K562 (cell line): ENCODE measurements around the gene SLC66A3.

ENCODE experiments used
- FOSL1 ChIP-seq: fragments of 200-800 bp; sonication (Bioruptor generic); conservative IDR thresholded peaks from 2 replicates; pipeline ENCODE4 v1.6.1; 2016; ENCODE audit warnings: missing genetic modification characterization, missing compliant biosample characterization
- GABPB1 ChIP-seq: sonication (generic); formaldehyde crosslinking; IDR thresholded peaks from 2 replicates; pipeline ENCODE4 v1.8.0; 2022; ENCODE audit warnings: mild to moderate bottlenecking, missing genetic modification reagents
- GTF2E2 ChIP-seq: fragments of 200-800 bp; sonication (Bioruptor generic); IDR thresholded peaks from 2 replicates; pipeline ENCODE4 v1.6.1; 2016; ENCODE audit warnings: missing genetic modification characterization, missing compliant biosample characterization
- GTF2F1 ChIP-seq: IDR thresholded peaks from 2 replicates; pipeline ENCODE4 v1.6.1; 2011; ENCODE audit warnings: low read depth, low read length, improper control_type of control experiment
- HOMEZ ChIP-seq: fragments of 250-450 bp; sonication (Bioruptor Pico); IDR thresholded peaks from 2 replicates; pipeline ENCODE4 v1.4.0; 2020; ENCODE audit warnings: mild to moderate bottlenecking, moderate library complexity
- MED1 ChIP-seq: sonication (generic); formaldehyde crosslinking; IDR thresholded peaks from 2 replicates; pipeline ENCODE4 v1.8.1; 2023; ENCODE audit warnings: missing genetic modification reagents, borderline replicate concordance
- NR0B1 ChIP-seq: fragments of 450-650 bp; IDR thresholded peaks from one replicate; pipeline ENCODE4 v1.6.1; 2018; ENCODE audit warnings: mild to moderate bottlenecking, moderate library complexity; ENCODE audit not compliant: partially characterized antibody
- RNF2 ChIP-seq: sonication (generic); IDR thresholded peaks from 2 replicates; pipeline ENCODE4 v1.6.1; 2016
- SP1 ChIP-seq: sonication (generic); formaldehyde crosslinking; IDR thresholded peaks from 2 replicates; pipeline ENCODE4 v1.8.1; 2022; ENCODE audit warnings: mild to moderate bottlenecking, missing genetic modification reagents
- ZNF253 ChIP-seq: fragments of 250-450 bp; sonication (Bioruptor Pico); conservative IDR thresholded peaks from 2 replicates; pipeline ENCODE4 v1.6.1; 2021; ENCODE audit warnings: mild to moderate bottlenecking
- TF ChIP-seq, protein P1 (sequence below), 2 experiments: IDR thresholded peaks; 2 replicates each; pipeline ENCODE4 v1.6.1; 2011; ENCODE audit warnings: borderline replicate concordance in 1 of 2, control low read depth in 1 of 2, low read depth in 1 of 2, low read length in 1 of 2, mild to moderate bottlenecking in 1 of 2, mixed read lengths in 1 of 2, moderate library complexity in 1 of 2; ENCODE audit not compliant: insufficient read depth in 1 of 2, insufficient read length in 1 of 2, poor library complexity in 1 of 2, severe bottlenecking in 1 of 2; ENCODE audit errors: extremely low read depth in 1 of 2
- TF ChIP-seq, protein P2 (sequence below): fragments of 250-450 bp; sonication (Bioruptor Pico); IDR thresholded peaks from 2 replicates; pipeline ENCODE4 v1.8.0; 2021; ENCODE audit warnings: borderline replicate concordance, mild to moderate bottlenecking, moderate library complexity; ENCODE audit not compliant: poor library complexity, severe bottlenecking
- TF ChIP-seq, protein P3 (sequence below), 3 experiments: IDR thresholded peaks in 2 of 3; conservative IDR thresholded peaks in 1 of 3; 2 replicates each; pipeline ENCODE4 v1.5.1; 2011 to 2012; ENCODE audit warnings: low read length in 3 of 3, mild to moderate bottlenecking in 3 of 3, control low read depth in 2 of 3, improper control_type of control experiment in 1 of 3, inconsistent platforms in 1 of 3, low read depth in 1 of 3, mixed read lengths in 1 of 3, moderate library complexity in 1 of 3; ENCODE audit not compliant: insufficient read depth in 2 of 3

- no peak for TF ChIP-seq GABPB1 (CRISPR knock-in tag)
- no peak for TF ChIP-seq RNF2
- TF ChIP-seq SP1: no peak
- TF ChIP-seq, protein P1, sequence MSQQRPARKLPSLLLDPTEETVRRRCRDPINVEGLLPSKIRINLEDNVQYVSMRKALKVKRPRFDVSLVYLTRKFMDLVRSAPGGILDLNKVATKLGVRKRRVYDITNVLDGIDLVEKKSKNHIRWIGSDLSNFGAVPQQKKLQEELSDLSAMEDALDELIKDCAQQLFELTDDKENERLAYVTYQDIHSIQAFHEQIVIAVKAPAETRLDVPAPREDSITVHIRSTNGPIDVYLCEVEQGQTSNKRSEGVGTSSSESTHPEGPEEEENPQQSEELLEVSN (IDR thresholded peaks at IDR 0.05; ENCODE audit: borderline replicate concordance in 1 of 2, extremely low read depth in 1 of 2, insufficient read depth in 1 of 2, insufficient read length in 1 of 2, low read depth in 1 of 2, low read length in 1 of 2, poor library complexity in 1 of 2, severe bottlenecking in 1 of 2): no peak
- TF ChIP-seq, protein P2, sequence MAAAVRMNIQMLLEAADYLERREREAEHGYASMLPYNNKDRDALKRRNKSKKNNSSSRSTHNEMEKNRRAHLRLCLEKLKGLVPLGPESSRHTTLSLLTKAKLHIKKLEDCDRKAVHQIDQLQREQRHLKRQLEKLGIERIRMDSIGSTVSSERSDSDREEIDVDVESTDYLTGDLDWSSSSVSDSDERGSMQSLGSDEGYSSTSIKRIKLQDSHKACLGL (CRISPR knock-in tag): no peak
- TF ChIP-seq, protein P3, sequence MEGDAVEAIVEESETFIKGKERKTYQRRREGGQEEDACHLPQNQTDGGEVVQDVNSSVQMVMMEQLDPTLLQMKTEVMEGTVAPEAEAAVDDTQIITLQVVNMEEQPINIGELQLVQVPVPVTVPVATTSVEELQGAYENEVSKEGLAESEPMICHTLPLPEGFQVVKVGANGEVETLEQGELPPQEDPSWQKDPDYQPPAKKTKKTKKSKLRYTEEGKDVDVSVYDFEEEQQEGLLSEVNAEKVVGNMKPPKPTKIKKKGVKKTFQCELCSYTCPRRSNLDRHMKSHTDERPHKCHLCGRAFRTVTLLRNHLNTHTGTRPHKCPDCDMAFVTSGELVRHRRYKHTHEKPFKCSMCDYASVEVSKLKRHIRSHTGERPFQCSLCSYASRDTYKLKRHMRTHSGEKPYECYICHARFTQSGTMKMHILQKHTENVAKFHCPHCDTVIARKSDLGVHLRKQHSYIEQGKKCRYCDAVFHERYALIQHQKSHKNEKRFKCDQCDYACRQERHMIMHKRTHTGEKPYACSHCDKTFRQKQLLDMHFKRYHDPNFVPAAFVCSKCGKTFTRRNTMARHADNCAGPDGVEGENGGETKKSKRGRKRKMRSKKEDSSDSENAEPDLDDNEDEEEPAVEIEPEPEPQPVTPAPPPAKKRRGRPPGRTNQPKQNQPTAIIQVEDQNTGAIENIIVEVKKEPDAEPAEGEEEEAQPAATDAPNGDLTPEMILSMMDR (IDR thresholded peaks at IDR 0.05 in 2 of 3, conservative IDR thresholded peaks at IDR 0.05 in 1 of 3; ENCODE audit: insufficient read depth in 2 of 3, low read depth in 1 of 3, low read length in 3 of 3): no peak
- no peak for TF ChIP-seq ZNF253
- no peak for TF ChIP-seq HOMEZ (CRISPR knock-in tag)
- TF ChIP-seq GTF2E2 (tag): no peak
- no peak for TF ChIP-seq FOSL1 (tag)
- TF ChIP-seq NR0B1: no peak
- no peak for TF ChIP-seq GTF2F1
- no peak for TF ChIP-seq MED1 (CRISPR knock-in tag)
These were observed 37.5 kb upstream of the SLC66A3 start for GRCh38 chr2:11117776-11118175.
